ENCODE measurements around the gene IL31RA.
"Not testable (repeated sequence)": the region's sequence is repeated elsewhere in the genome, so short reads cannot be mapped to it uniquely, and the experiment has no call there.

- TF ChIP-seq POLR2A (IDR thresholded peaks at IDR 0.05; ENCODE audit: low read depth); CTCF (IDR thresholded peaks at IDR 0.05): not testable (repeated sequence)
Measured at GRCh38 chr5:55937598-55937997, 86.4 kb downstream of the IL31RA start.
